NK-92 (cell line): ENCODE measurements around the gene RASSF9.

ENCODE experiments used
- DNase-seq: peaks from one replicate; lab custom pipeline; 2025; ENCODE audit not compliant: unreplicated experiment; lab: John Stamatoyannopoulos, UW

The RASSF9 gene

GRCh38 chr12:85836197-85837090, at the start of gene RASSF9:
Gene RASSF9 (minus strand): TSS chr12:85836409. CDS start chr12:85836201, 208 bp downstream.
- no peak for DNase-seq

- no peak for DNase-seq
Observed at GRCh38 chr12:85883763-85884162, 47.6 kb upstream of the RASSF9 start.

- no peak for DNase-seq
Observed at GRCh38 chr12:85877459-85877858, 41.2 kb upstream of the RASSF9 start.

- DNase-seq = no peak
Observed at GRCh38 chr12:85874031-85874461, 37.8 kb upstream of the RASSF9 start, which contains the start of gene NTS. Gene NTS (plus strand): TSS chr12:85874295. CDS start chr12:85874404, 109 bp downstream.

- DNase-seq = no peak
Observed at GRCh38 chr12:85872497-85873091, 36.4 kb upstream of the RASSF9 start.

- no peak for DNase-seq
Observed at GRCh38 chr12:85866986-85867776, 31.0 kb upstream of the RASSF9 start.

GRCh38 chr12:85865890-85866289, 29.7 kb upstream of the RASSF9 start:
- DNase-seq = no peak

GRCh38 chr12:85856966-85857365, 20.8 kb upstream of the RASSF9 start:
- DNase-seq = no peak

- no peak for DNase-seq
Observed at GRCh38 chr12:85855305-85855704, 19.1 kb upstream of the RASSF9 start.

GRCh38 chr12:85849344-85849743, 13.1 kb upstream of the RASSF9 start:
- DNase-seq = no peak

- no peak for DNase-seq
Observed at GRCh38 chr12:85843606-85844310, 7.5 kb upstream of the RASSF9 start.

- DNase-seq = no peak
Observed at GRCh38 chr12:85835426-85836196, 598 bp downstream of the RASSF9 start.

GRCh38 chr12:85834378-85834777, 1.8 kb downstream of the RASSF9 start:
- no peak for DNase-seq

GRCh38 chr12:85833579-85833978, 2.6 kb downstream of the RASSF9 start:
- DNase-seq = no peak

GRCh38 chr12:85831327-85831990, 4.8 kb downstream of the RASSF9 start:
- DNase-seq = no peak

- no peak for DNase-seq
Observed at GRCh38 chr12:85829391-85829790, 6.8 kb downstream of the RASSF9 start.

GRCh38 chr12:85828576-85828975, 7.6 kb downstream of the RASSF9 start:
- DNase-seq = no peak

GRCh38 chr12:85825746-85826145, 10.5 kb downstream of the RASSF9 start:
- no peak for DNase-seq

GRCh38 chr12:85823436-85824180, 12.6 kb downstream of the RASSF9 start:
- DNase-seq = no peak
